GM19328 (cell line): ENCODE results near the gene FBN1.

Experiments used
- ATAC-seq: cut with Tn5 transposase; IDR thresholded peaks from one replicate; pipeline ENCODE4 v1.9.1; 2021; ENCODE audit warnings: mild to moderate bottlenecking, moderate library complexity; ENCODE audit not compliant: unreplicated experiment

The FBN1 gene

GRCh38 chr15:48477795-48478360 is 167.6 kb downstream of the FBN1 start:
- ATAC-seq, result no peak

- ATAC-seq, result no peak
These were observed 169.7 kb downstream of the FBN1 start for GRCh38 chr15:48475600-48476395.

- no peak for ATAC-seq
These were observed 171.8 kb downstream of the FBN1 start for GRCh38 chr15:48473667-48474066.

- no peak for ATAC-seq
These were observed 172.8 kb downstream of the FBN1 start for GRCh38 chr15:48472756-48473155.

GRCh38 chr15:48471073-48471472 is 174.4 kb downstream of the FBN1 start:
- no peak for ATAC-seq

GRCh38 chr15:48470096-48470495 is 175.4 kb downstream of the FBN1 start:
- ATAC-seq, result no peak

- ATAC-seq, result no peak
These were observed 175.8 kb downstream of the FBN1 start for GRCh38 chr15:48469681-48470080.

GRCh38 chr15:48469271-48469670 is 176.2 kb downstream of the FBN1 start:
- no peak for ATAC-seq

- no peak for ATAC-seq
These were observed 177.7 kb downstream of the FBN1 start for GRCh38 chr15:48467801-48468200.

- ATAC-seq, result no peak
These were observed 178.7 kb downstream of the FBN1 start for GRCh38 chr15:48466820-48467219.

- no peak for ATAC-seq
These were observed 179.4 kb downstream of the FBN1 start for GRCh38 chr15:48466079-48466478.

- no peak for ATAC-seq
These were observed 180.1 kb downstream of the FBN1 start for GRCh38 chr15:48465410-48465809.

- ATAC-seq, result no peak
These were observed 182.1 kb downstream of the FBN1 start for GRCh38 chr15:48463366-48463880.

GRCh38 chr15:48462688-48463087 is 182.8 kb downstream of the FBN1 start:
- ATAC-seq, result no peak

- ATAC-seq, result no peak
These were observed 185.7 kb downstream of the FBN1 start for GRCh38 chr15:48459571-48460442.

GRCh38 chr15:48458876-48459275 is 186.6 kb downstream of the FBN1 start:
- no peak for ATAC-seq

GRCh38 chr15:48456134-48456533 is 189.4 kb downstream of the FBN1 start:
- no peak for ATAC-seq

- no peak for ATAC-seq
These were observed 193.8 kb downstream of the FBN1 start for GRCh38 chr15:48451736-48452135.

- ATAC-seq, result no peak
These were observed 194.3 kb downstream of the FBN1 start for GRCh38 chr15:48451241-48451640.

- no peak for ATAC-seq
These were observed 195.8 kb downstream of the FBN1 start for GRCh38 chr15:48449734-48450133.

- ATAC-seq, result no peak
These were observed 197.9 kb downstream of the FBN1 start for GRCh38 chr15:48447657-48448056.
